ENCODE measurements around the gene CMTR2.

Gene CMTR2

GRCh38 chr16:71288890-71289731 lies at the start of gene CMTR2:
Gene CMTR2 (minus strand): TSS chr16:71289402. CDS start chr16:71285920, 3,482 bp downstream.
- TF ChIP-seq CTCF (IDR thresholded peaks at IDR 0.05; ENCODE audit: insufficient read depth, low read depth, low read length, missing control alignments), result peak; percentile 6
- peak; percentile 97 for DNase-seq (ENCODE audit: low read depth)
- H3K4me3 ChIP-seq (ENCODE audit: low read length), result peak within 1 kb of the TSS; percentile 82

GRCh38 chr16:71338632-71339031 lies 49.4 kb upstream of the CMTR2 start:
- no peak overlapping the region for H3K4me3 ChIP-seq (ENCODE audit: low read length)
- peak; percentile 52 for DNase-seq (ENCODE audit: low read depth)
- TF ChIP-seq CTCF (IDR thresholded peaks at IDR 0.05; ENCODE audit: insufficient read depth, low read depth, low read length, missing control alignments), result no peak

GRCh38 chr16:71338193-71338592 lies 49.0 kb upstream of the CMTR2 start:
- TF ChIP-seq CTCF (IDR thresholded peaks at IDR 0.05; ENCODE audit: insufficient read depth, low read depth, low read length, missing control alignments), result no peak
- peak; percentile 76 for DNase-seq (ENCODE audit: low read depth)
- H3K4me3 ChIP-seq (ENCODE audit: low read length), result no peak overlapping the region

- DNase-seq (ENCODE audit: low read depth), result peak; percentile 60
- no peak for TF ChIP-seq CTCF (IDR thresholded peaks at IDR 0.05; ENCODE audit: insufficient read depth, low read depth, low read length, missing control alignments)
- H3K4me3 ChIP-seq (ENCODE audit: low read length), result no peak overlapping the region
Measured at GRCh38 chr16:71337631-71338030, 48.4 kb upstream of the CMTR2 start.

GRCh38 chr16:71328151-71328550 lies 38.9 kb upstream of the CMTR2 start:
- DNase-seq (ENCODE audit: low read depth), result no peak
- no peak for TF ChIP-seq CTCF (IDR thresholded peaks at IDR 0.05; ENCODE audit: insufficient read depth, low read depth, low read length, missing control alignments)
- no peak overlapping the region for H3K4me3 ChIP-seq (ENCODE audit: low read length)

GRCh38 chr16:71327720-71328119 lies 38.5 kb upstream of the CMTR2 start:
- TF ChIP-seq CTCF (IDR thresholded peaks at IDR 0.05; ENCODE audit: insufficient read depth, low read depth, low read length, missing control alignments), result no peak
- H3K4me3 ChIP-seq (ENCODE audit: low read length), result no peak overlapping the region
- peak; percentile 25 for DNase-seq (ENCODE audit: low read depth)

GRCh38 chr16:71319999-71320398 lies 30.8 kb upstream of the CMTR2 start:
- no peak for DNase-seq (ENCODE audit: low read depth)
- no peak overlapping the region for H3K4me3 ChIP-seq (ENCODE audit: low read length)
- no peak for TF ChIP-seq CTCF (IDR thresholded peaks at IDR 0.05; ENCODE audit: insufficient read depth, low read depth, low read length, missing control alignments)
